IMR-90 (cell line): ENCODE results near the gene RAB12. TPM values are rescaled to one million over a fixed set of nuclear protein-coding genes. Genes with fewer than 3 reads are reported as not detected.

Experiments
- ATAC-seq: fragments of 200-7000 bp; cut with Tn5 transposase; 2 replicates; pipeline ENCODE4 v1.9.1; 2020; ENCODE audit warnings: low read depth, mild to moderate bottlenecking, moderate library complexity
- BruUV-seq: library from RNA; stranded (reverse); fragments of 400-500 nt; replicated peaks from 2 replicates; lab custom pipeline; 2021; lab: Mats Ljungman, UMichigan
- CTCF ChIA-PET: fragments of 300-600 bp; formaldehyde crosslinking; extraction: SDS; loops from one replicate; lab custom pipeline; 2021; ENCODE audit warnings: antibody characterized with exemption; lab: Yijun Ruan, JAX
- POLR2A ChIA-PET: fragments of 300-600 bp; sonication (Branson Sonifier 250); formaldehyde crosslinking; loops from one replicate; lab custom pipeline; 2022; ENCODE audit warnings: antibody characterized with exemption; ENCODE audit not compliant: unreplicated experiment; lab: Charles Lee
- DNase-seq: peaks from one replicate; pipeline ENCODE4 v3.0.0; 2013
- H2AFZ ChIP-seq: replicated peaks from 2 replicates; pipeline ENCODE3; 2013; ENCODE audit warnings: low read length, mild to moderate bottlenecking; ENCODE audit not compliant: poor library complexity
- H2AK5ac ChIP-seq: 2 replicates; pipeline ENCODE4 v1.6.1; 2013; ENCODE audit warnings: low read depth, low read length, inconsistent platforms
- H2AK9ac ChIP-seq: replicated peaks from 2 replicates; pipeline ENCODE3; 2013; ENCODE audit warnings: mild to moderate bottlenecking, low read depth, low read length, moderate library complexity; ENCODE audit not compliant: poor library complexity
- H2BK120ac ChIP-seq: 2 replicates; pipeline ENCODE4 v1.6.1; 2013; ENCODE audit warnings: low read depth, low read length, inconsistent platforms
- H2BK15ac ChIP-seq: 3 replicates; pipeline ENCODE4 v1.6.1; 2013; ENCODE audit warnings: low read depth, low read length, inconsistent platforms
- H2BK20ac ChIP-seq: 2 replicates; pipeline ENCODE4 v1.6.1; 2013; ENCODE audit warnings: low read depth, mild to moderate bottlenecking, inconsistent platforms, low read length, moderate library complexity
- H2BK5ac ChIP-seq: 2 replicates; pipeline ENCODE4 v1.6.1; 2013; ENCODE audit warnings: mild to moderate bottlenecking, low read depth, low read length, inconsistent platforms; ENCODE audit not compliant: poor library complexity, severe bottlenecking
- H3K14ac ChIP-seq: replicated peaks from 2 replicates; pipeline ENCODE4 v1.6.1; 2013; ENCODE audit warnings: low read depth, low read length, inconsistent platforms
- H3K18ac ChIP-seq: 2 replicates; pipeline ENCODE4 v1.6.1; 2013; ENCODE audit warnings: low read depth, low read length, control low read depth
- H3K23ac ChIP-seq: 2 replicates; pipeline ENCODE4 v1.6.1; 2013; ENCODE audit warnings: low read depth, low read length, inconsistent platforms
- H3K27ac ChIP-seq: 2 replicates; pipeline ENCODE4 v1.5.1; 2013; ENCODE audit warnings: mild to moderate bottlenecking, control low read depth, low read length; ENCODE audit not compliant: insufficient read depth
- H3K27me3 ChIP-seq: 2 replicates; pipeline ENCODE4 v1.6.1; 2013; ENCODE audit warnings: low read length; ENCODE audit not compliant: control insufficient read depth, insufficient read depth
- H3K36me3 ChIP-seq: 2 replicates; pipeline ENCODE4 v1.6.1; 2013; ENCODE audit warnings: low read length, mixed read lengths; ENCODE audit not compliant: control insufficient read depth, insufficient read depth
- H3K4ac ChIP-seq: 2 replicates; pipeline ENCODE4 v1.6.1; 2013; ENCODE audit warnings: low read depth, low read length, inconsistent platforms
- H3K4me1 ChIP-seq: 2 replicates; pipeline ENCODE4 v1.6.1; 2013; ENCODE audit warnings: low read length, mixed read lengths; ENCODE audit not compliant: control insufficient read depth, insufficient read depth
- H3K4me2 ChIP-seq: 2 replicates; pipeline ENCODE4 v1.6.1; 2013; ENCODE audit warnings: low read depth, mild to moderate bottlenecking, control low read depth, low read length, moderate library complexity
- H3K4me3 ChIP-seq: 2 replicates; pipeline ENCODE4 v1.5.1; 2013; ENCODE audit warnings: low read depth, mild to moderate bottlenecking, control low read depth, low read length, moderate library complexity; ENCODE audit not compliant: insufficient read depth
- H3K56ac ChIP-seq: 2 replicates; pipeline ENCODE4 v1.6.1; 2013; ENCODE audit warnings: low read length, inconsistent platforms; ENCODE audit not compliant: insufficient read depth; ENCODE audit errors: extremely low read depth
- H3K79me1 ChIP-seq, 2 experiments: 2 replicates each; pipeline ENCODE4 v1.6.1; 2013; ENCODE audit warnings: low read length in 2 of 2, inconsistent platforms in 1 of 2, low read depth in 1 of 2
- H3K9ac ChIP-seq: 2 replicates; pipeline ENCODE4 v1.6.1; 2013; ENCODE audit warnings: low read depth, low read length, control low read depth
- H3K9me1 ChIP-seq: 2 replicates; pipeline ENCODE4 v1.6.1; 2013; ENCODE audit warnings: low read length, inconsistent platforms; ENCODE audit not compliant: insufficient read depth
- H3K9me3 ChIP-seq: 2 replicates; pipeline ENCODE4 v1.6.1; 2013; ENCODE audit warnings: low read length; ENCODE audit not compliant: control insufficient read depth, insufficient read depth
- H4K20me1 ChIP-seq: 2 replicates; pipeline ENCODE4 v1.6.1; 2013; ENCODE audit warnings: low read length, inconsistent platforms; ENCODE audit not compliant: insufficient read depth
- H4K5ac ChIP-seq: 2 replicates; pipeline ENCODE4 v1.6.1; 2013; ENCODE audit warnings: mild to moderate bottlenecking, low read depth, low read length, control low read depth
- H4K8ac ChIP-seq, 2 experiments: 2 replicates each; pipeline ENCODE4 v1.6.1; 2013; ENCODE audit warnings: low read depth in 2 of 2, low read length in 2 of 2, control low read depth in 1 of 2, inconsistent platforms in 1 of 2
- H4K91ac ChIP-seq: 2 replicates; pipeline ENCODE4 v1.6.1; 2013; ENCODE audit warnings: low read depth, low read length, inconsistent platforms; ENCODE audit not compliant: insufficient read depth
- BHLHE40 ChIP-seq: fragments of 150-350 bp; IDR thresholded peaks from 2 replicates; pipeline ENCODE4 v1.6.1; 2016; ENCODE audit warnings: mild to moderate bottlenecking, low read depth, low read length
- CEBPB ChIP-seq: IDR thresholded peaks from 2 replicates; pipeline ENCODE4 v1.6.1; 2012; ENCODE audit warnings: low read depth, low read length, improper control_type of control experiment
- FOS ChIP-seq: fragments of 150-350 bp; IDR thresholded peaks from 2 replicates; pipeline ENCODE4 v1.6.1; 2016; ENCODE audit warnings: low read depth, low read length
- MAZ ChIP-seq: IDR thresholded peaks from 2 replicates; pipeline ENCODE4 v1.6.1; 2012; ENCODE audit warnings: low read depth, mild to moderate bottlenecking, low read length, improper control_type of control experiment, moderate library complexity, borderline replicate concordance
- NFE2L2 ChIP-seq: fragments of 150-350 bp; IDR thresholded peaks from 2 replicates; pipeline ENCODE4 v1.6.1; 2016; ENCODE audit warnings: low read depth, mild to moderate bottlenecking, low read length
- POLR2A ChIP-seq: IDR thresholded peaks from 2 replicates; pipeline ENCODE4 v1.6.1; 2012; ENCODE audit warnings: mild to moderate bottlenecking, low read depth, low read length
- RCOR1 ChIP-seq: IDR thresholded peaks from 2 replicates; pipeline ENCODE4 v1.6.1; 2012; ENCODE audit warnings: mild to moderate bottlenecking, low read length, improper control_type of control experiment; ENCODE audit not compliant: insufficient replicate concordance
- RFX5 ChIP-seq: IDR thresholded peaks from 2 replicates; pipeline ENCODE4 v1.8.0; 2012; ENCODE audit warnings: low read depth, mild to moderate bottlenecking, low read length, moderate library complexity
- WGBS, 2 experiments: methylation state at CpG; one replicate each; pipeline versions ENCODE4 v1.1.5 to v1.1.7; 2013; ENCODE audit warnings: missing lambda C conversion rate in 2 of 2; ENCODE audit not compliant: insufficient read length in 1 of 2; ENCODE audit errors: extremely low coverage in 2 of 2; 5-methylcytosine and 5-hydroxymethylcytosine counted together
- dilution Hi-C: fragments of 300-500 bp; cut with HindIII; formaldehyde crosslinking; loops from one replicate; pipeline ENCODE4 v1.14.3; 2018; ENCODE audit warnings: low sequenced_read_pairs; ENCODE audit not compliant: unreplicated experiment
- in situ Hi-C: fragments of 300-500 bp; cut with MboI; formaldehyde crosslinking; loops from 3 replicates; pipeline ENCODE4 v1.14.3; 2019; ENCODE audit warnings: low sequenced_read_pairs, inconsistent platforms, mixed read lengths
- intact Hi-C: fragments of 100-400 bp; cut with micrococcal nuclease; formaldehyde crosslinking; loops from 2 replicates; pipeline ENCODE4 v1.10.0; 2022
- polyA plus RNA-seq, 3 experiments: library from polyadenylated mRNA; depleted of rRNA; stranded (reverse); fragments of >200 nt; gene quantifications; 2 replicates each; pipeline ENCODE4 v1.2.3, GENCODE V29; 2012; ENCODE audit warnings: low replicate concordance in 1 of 3
- total RNA-seq: library from RNA; depleted of rRNA; stranded (reverse); fragments of >200 nt; gene quantifications from 2 replicates; pipeline ENCODE4 v1.2.3, GENCODE V29; 2012
- TF ChIP-seq, protein P1 (sequence below): fragments of 150-350 bp; IDR thresholded peaks from 2 replicates; pipeline ENCODE4 v1.6.1; 2016; ENCODE audit warnings: low read depth, mild to moderate bottlenecking, low read length, moderate library complexity, borderline replicate concordance
- TF ChIP-seq, protein P2 (sequence below): fragments of 150-350 bp; IDR thresholded peaks from 2 replicates; pipeline ENCODE4 v1.6.1; 2017; ENCODE audit warnings: mild to moderate bottlenecking, antibody characterized with exemption, low read length, low read depth
- TF ChIP-seq, protein P3 (sequence below): conservative IDR thresholded peaks from 2 replicates; pipeline ENCODE4 v1.5.1; 2012; ENCODE audit warnings: mild to moderate bottlenecking, low read depth, low read length, improper control_type of control experiment

The RAB12 gene
- total and polyA plus RNA-seq, 2 of the 4 experiments (the other 2 are of a cell fraction), result 14.9 to 19.2 TPM

- Histone ChIP-seq H3K4me3 (no peak overlapping the region), H4K91ac (no peak overlapping the region; the same call in 1 of the 2 replicates), H2BK120ac (peak overlapping the region; percentile 52), H3K4ac (no peak overlapping the region; the same call in 1 of the 2 replicates), H2AK9ac (no peak overlapping the region), H2BK5ac (no peak overlapping the region), H3K27me3 (no peaks in the 10 kb centered on the region; the same call in 1 of the 2 replicates), H3K18ac (no peak overlapping the region), H3K27ac (no peak overlapping the region), H2BK15ac (no peak overlapping the region), H3K4me1 (peaks cover 10% of the 10 kb centered on the region), H2BK20ac (no peak overlapping the region), H3K56ac (no peak overlapping the region), H3K36me3 (no peaks in the 10 kb centered on the region), H3K14ac (no peak overlapping the region), H3K23ac (no peak overlapping the region), H2AFZ (peak overlapping the region; percentile 52), H3K9me1 (peaks cover 2% of the 10 kb centered on the region; the same call in 1 of the 2 replicates), H2AK5ac (peak overlapping the region; percentile 5), H3K4me2 (no peak overlapping the region), H3K9ac (no peak overlapping the region), H3K9me3 (no peaks in the 10 kb centered on the region), H4K20me1 (no peaks in the 10 kb centered on the region), H4K5ac (no peak overlapping the region), H4K8ac (0 out of 4 replicates have a peak overlapping the region, but pooled peaks of 1 of the 2 experiments have one; percentile 17), H3K79me1 (no peaks in the 10 kb centered on the region)
- no peak for TF ChIP-seq FOS
- TF ChIP-seq RFX5, result no peak
- TF ChIP-seq POLR2A, result no peak
- no peak for TF ChIP-seq MAZ
- TF ChIP-seq, protein P1, sequence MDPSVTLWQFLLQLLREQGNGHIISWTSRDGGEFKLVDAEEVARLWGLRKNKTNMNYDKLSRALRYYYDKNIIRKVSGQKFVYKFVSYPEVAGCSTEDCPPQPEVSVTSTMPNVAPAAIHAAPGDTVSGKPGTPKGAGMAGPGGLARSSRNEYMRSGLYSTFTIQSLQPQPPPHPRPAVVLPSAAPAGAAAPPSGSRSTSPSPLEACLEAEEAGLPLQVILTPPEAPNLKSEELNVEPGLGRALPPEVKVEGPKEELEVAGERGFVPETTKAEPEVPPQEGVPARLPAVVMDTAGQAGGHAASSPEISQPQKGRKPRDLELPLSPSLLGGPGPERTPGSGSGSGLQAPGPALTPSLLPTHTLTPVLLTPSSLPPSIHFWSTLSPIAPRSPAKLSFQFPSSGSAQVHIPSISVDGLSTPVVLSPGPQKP, result no peak
- TF ChIP-seq CEBPB, result no peak
- no peak for TF ChIP-seq RCOR1
- TF ChIP-seq, protein P2, sequence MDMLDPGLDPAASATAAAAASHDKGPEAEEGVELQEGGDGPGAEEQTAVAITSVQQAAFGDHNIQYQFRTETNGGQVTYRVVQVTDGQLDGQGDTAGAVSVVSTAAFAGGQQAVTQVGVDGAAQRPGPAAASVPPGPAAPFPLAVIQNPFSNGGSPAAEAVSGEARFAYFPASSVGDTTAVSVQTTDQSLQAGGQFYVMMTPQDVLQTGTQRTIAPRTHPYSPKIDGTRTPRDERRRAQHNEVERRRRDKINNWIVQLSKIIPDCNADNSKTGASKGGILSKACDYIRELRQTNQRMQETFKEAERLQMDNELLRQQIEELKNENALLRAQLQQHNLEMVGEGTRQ, result no peak
- TF ChIP-seq BHLHE40, result no peak
- TF ChIP-seq, protein P3, sequence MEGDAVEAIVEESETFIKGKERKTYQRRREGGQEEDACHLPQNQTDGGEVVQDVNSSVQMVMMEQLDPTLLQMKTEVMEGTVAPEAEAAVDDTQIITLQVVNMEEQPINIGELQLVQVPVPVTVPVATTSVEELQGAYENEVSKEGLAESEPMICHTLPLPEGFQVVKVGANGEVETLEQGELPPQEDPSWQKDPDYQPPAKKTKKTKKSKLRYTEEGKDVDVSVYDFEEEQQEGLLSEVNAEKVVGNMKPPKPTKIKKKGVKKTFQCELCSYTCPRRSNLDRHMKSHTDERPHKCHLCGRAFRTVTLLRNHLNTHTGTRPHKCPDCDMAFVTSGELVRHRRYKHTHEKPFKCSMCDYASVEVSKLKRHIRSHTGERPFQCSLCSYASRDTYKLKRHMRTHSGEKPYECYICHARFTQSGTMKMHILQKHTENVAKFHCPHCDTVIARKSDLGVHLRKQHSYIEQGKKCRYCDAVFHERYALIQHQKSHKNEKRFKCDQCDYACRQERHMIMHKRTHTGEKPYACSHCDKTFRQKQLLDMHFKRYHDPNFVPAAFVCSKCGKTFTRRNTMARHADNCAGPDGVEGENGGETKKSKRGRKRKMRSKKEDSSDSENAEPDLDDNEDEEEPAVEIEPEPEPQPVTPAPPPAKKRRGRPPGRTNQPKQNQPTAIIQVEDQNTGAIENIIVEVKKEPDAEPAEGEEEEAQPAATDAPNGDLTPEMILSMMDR, result no peak
- TF ChIP-seq NFE2L2, result no peak
- ATAC-seq (no peak), DNase-seq (no peak)
- dilution Hi-C loops, result no loop called here
- intact Hi-C loops, result loop anchor here (10.0 kb wide), 1 partner anchor 148 kb away; no protein-coding TSS in a partner anchor
- ChIA-PET CTCF (no interaction called here), POLR2A (no interaction called here)
- BruUV-seq, result no TSS peak
- 93% methylated on average over 6 of the region's 14 CpGs; no CpG with 5 or more reads in 1 of the 2 experiments for WGBS, 2 experiments
- in situ Hi-C loops, result loop anchor here (5.0 kb wide), 1 partner anchor 330 kb away; no protein-coding TSS in a partner anchor
Measured at GRCh38 chr18:8657050-8657820, 48.0 kb downstream of the RAB12 start.
